ENCODE results near the gene UGT1A7. TPM values are rescaled to one million over a fixed set of nuclear protein-coding genes. Genes with fewer than 3 reads are reported as not detected.

Gene UGT1A7
- total RNA-seq, 1 donor from 2014 or later, result 0.30 TPM

- no peak for DNase-seq
Measured at GRCh38 chr2:233761040-233761769, 79.5 kb downstream of the UGT1A7 start.

GRCh38 chr2:233764264-233764663 lies 82.6 kb downstream of the UGT1A7 start:
- no peak for DNase-seq

- no peak for DNase-seq
Measured at GRCh38 chr2:233764761-233765160, 83.1 kb downstream of the UGT1A7 start.

GRCh38 chr2:233766416-233766815 lies 84.7 kb downstream of the UGT1A7 start:
- no peak for DNase-seq

GRCh38 chr2:233768076-233768475 lies 86.4 kb downstream of the UGT1A7 start:
- DNase-seq, result no peak

- no peak for DNase-seq
Measured at GRCh38 chr2:233769260-233769659, 87.6 kb downstream of the UGT1A7 start.

- no peak for DNase-seq
Measured at GRCh38 chr2:233772153-233772552, 90.5 kb downstream of the UGT1A7 start.

- no peak for DNase-seq
Measured at GRCh38 chr2:233772583-233772982, 90.9 kb downstream of the UGT1A7 start.

- DNase-seq, result no peak
Measured at GRCh38 chr2:233773854-233774253, 92.2 kb downstream of the UGT1A7 start.

- no peak for DNase-seq
Measured at GRCh38 chr2:233775414-233775813, 93.7 kb downstream of the UGT1A7 start.

- DNase-seq, result no peak
Measured at GRCh38 chr2:233778030-233778429, 96.3 kb downstream of the UGT1A7 start, which contains the start of gene MROH2A. Gene MROH2A (plus strand): TSS chr2:233778330. CDS start chr2:233779359, 1,029 bp downstream.

- no peak for DNase-seq
Measured at GRCh38 chr2:233779722-233780121, 98.0 kb downstream of the UGT1A7 start.

GRCh38 chr2:233780771-233781170 lies 99.1 kb downstream of the UGT1A7 start:
- no peak for DNase-seq

GRCh38 chr2:233789554-233789953 lies 107.9 kb downstream of the UGT1A7 start:
- no peak for DNase-seq

GRCh38 chr2:233791151-233791882 lies 109.6 kb downstream of the UGT1A7 start:
- no peak for DNase-seq

GRCh38 chr2:233791883-233792329 lies 110.2 kb downstream of the UGT1A7 start:
- DNase-seq, result no peak

GRCh38 chr2:233792720-233793119 lies 111.0 kb downstream of the UGT1A7 start:
- no peak for DNase-seq

- DNase-seq, result no peak
Measured at GRCh38 chr2:233793465-233794127, 111.9 kb downstream of the UGT1A7 start.

- no peak for DNase-seq
Measured at GRCh38 chr2:233794128-233794658, 112.5 kb downstream of the UGT1A7 start.

GRCh38 chr2:233795735-233796171 lies 114.1 kb downstream of the UGT1A7 start:
- DNase-seq, result no peak

- DNase-seq, result no peak
Measured at GRCh38 chr2:233796254-233796653, 114.6 kb downstream of the UGT1A7 start.

- DNase-seq, result no peak
Measured at GRCh38 chr2:233798335-233799086, 116.8 kb downstream of the UGT1A7 start.
